NCI-H1048 (cell line): ENCODE results near the gene NAA38.
A peak's percentile ranks its signal among the peaks of the same experiment; 100 is the strongest.
"Not testable (repeated sequence)": the region's sequence is repeated elsewhere in the genome, so short reads cannot be mapped to it uniquely, and the experiment has no call there.

ENCODE experiments used
- DNase-seq: peaks from one replicate; lab custom pipeline; 2025; lab: John Stamatoyannopoulos, UW

The NAA38 gene

GRCh38 chr17:7882068-7882467 is 24.7 kb upstream of the NAA38 start:
- DNase-seq, result no peak

GRCh38 chr17:7881276-7882054 is 24.1 kb upstream of the NAA38 start:
- DNase-seq, result no peak

GRCh38 chr17:7880076-7880868 is 22.9 kb upstream of the NAA38 start:
- DNase-seq, result no peak

- DNase-seq, result no peak
These were observed 20.9 kb upstream of the NAA38 start for GRCh38 chr17:7878234-7878633.

- DNase-seq, result no peak
These were observed 18.5 kb upstream of the NAA38 start for GRCh38 chr17:7875804-7876370.

- no peak for DNase-seq
These were observed 15.7 kb upstream of the NAA38 start for GRCh38 chr17:7873051-7873450.

- no peak for DNase-seq
These were observed 10.5 kb upstream of the NAA38 start for GRCh38 chr17:7867881-7868329.

- no peak for DNase-seq
These were observed 7.8 kb upstream of the NAA38 start for GRCh38 chr17:7864995-7865650.

- DNase-seq, result not testable (repeated sequence)
These were observed 7.0 kb upstream of the NAA38 start for GRCh38 chr17:7864384-7864783.

- DNase-seq, result no peak
These were observed 5.5 kb upstream of the NAA38 start for GRCh38 chr17:7862692-7863437.

- DNase-seq, result no peak
These were observed 1.7 kb upstream of the NAA38 start for GRCh38 chr17:7859028-7859427.

GRCh38 chr17:7858522-7858810 is 1.1 kb upstream of the NAA38 start:
- no peak for DNase-seq

GRCh38 chr17:7857713-7858521 is 558 bp upstream of the NAA38 start, which contains the start of gene CYB5D1:
CYB5D1 (plus strand) TSS chr17:7858003; CDS start chr17:7858135, 132 bp downstream.
- DNase-seq, result peak; percentile 76

GRCh38 chr17:7856011-7856810 is 1.1 kb downstream of the NAA38 start:
- DNase-seq, result no peak

- DNase-seq, result no peak
These were observed 1.7 kb downstream of the NAA38 start for GRCh38 chr17:7855660-7856010.

GRCh38 chr17:7854851-7855659 is 2.3 kb downstream of the NAA38 start, which contains the start of gene TMEM88:
TMEM88 (plus strand) TSS chr17:7855066; CDS start chr17:7855075, 9 bp downstream.
- DNase-seq, result no peak

- no peak for DNase-seq
These were observed 3.1 kb downstream of the NAA38 start for GRCh38 chr17:7854078-7854777.

- DNase-seq, result no peak
These were observed 3.7 kb downstream of the NAA38 start for GRCh38 chr17:7853691-7854038.
